Measurements from ENCODE around the gene SLC22A31. TPM values are rescaled to one million over a fixed set of nuclear protein-coding genes. Genes with fewer than 3 reads are reported as not detected.

SLC22A31 gene
- total and polyA plus RNA-seq, 2 experiments from 2014 or later = 2.1 to 13.8 TPM

GRCh38 chr16:89232107-89232506 is 31.8 kb upstream of the SLC22A31 start:
- no peaks in the 10 kb centered on the region for H3K4me1 Mint-ChIP-seq
- peaks cover 25% of the 10 kb centered on the region for H3K36me3 ChIP-seq (ENCODE audit: insufficient read depth)
- no peak overlapping the region for H2AFZ ChIP-seq
- no peak overlapping the region for H3K27ac Mint-ChIP-seq
- peaks cover 86% of the 10 kb centered on the region for H3K36me3 Mint-ChIP-seq (ENCODE audit: low read depth)
- no peaks in the 10 kb centered on the region for H3K9me2 ChIP-seq (ENCODE audit: insufficient read depth)
- H3K27me3 ChIP-seq (ENCODE audit: insufficient read depth) = no peaks in the 10 kb centered on the region
- H3K4me1 ChIP-seq (ENCODE audit: insufficient read depth) = no peaks in the 10 kb centered on the region
- H3K79me2 ChIP-seq (replicated peaks; ENCODE audit: insufficient read depth) = no peaks in the 10 kb centered on the region
- ATAC-seq (no peak), DNase-seq (ENCODE audit: low spot score) (no peak)
- H3F3A ChIP-seq (replicated peaks; ENCODE audit: low read depth) = 0 out of 2 replicates have a peak, but pooled peaks cover 4% of the 10 kb centered on the region
- no peak overlapping the region for H3K4me2 ChIP-seq
- peaks cover 6% of the 10 kb centered on the region for H3K27me3 Mint-ChIP-seq (ENCODE audit: insufficient read depth, low read depth, poor library complexity)
- H3K9me3 Mint-ChIP-seq = peaks cover 63% of the 10 kb centered on the region
- 0 out of 2 replicates have a peak, but pooled peaks cover 2% of the 10 kb centered on the region for H4K20me1 ChIP-seq (replicated peaks; ENCODE audit: insufficient read depth)
- H3K4me3 ChIP-seq = no peak overlapping the region
- no peak overlapping the region for H3K4me3 Mint-ChIP-seq
- no peak for TF ChIP-seq STAT1 (IDR thresholded peaks at IDR 0.05; ENCODE audit: unreplicated experiment)
- no peak for TF ChIP-seq ZNF114 (CRISPR knock-in tag; IDR thresholded peaks at IDR 0.05)
- no peak for TF ChIP-seq ETS1 (IDR thresholded peaks at IDR 0.05)
- TF ChIP-seq EZH2 (IDR thresholded peaks at IDR 0.05; ENCODE audit: low read depth, unreplicated experiment) = no peak
- TF ChIP-seq EZH2phosphoT487 (IDR thresholded peaks at IDR 0.05; ENCODE audit: unreplicated experiment) = no peak
- TF ChIP-seq CTCF (conservative IDR thresholded peaks at IDR 0.05; ENCODE audit: low read depth in 2 of 2) = no peak
- TF ChIP-seq, protein P1, sequence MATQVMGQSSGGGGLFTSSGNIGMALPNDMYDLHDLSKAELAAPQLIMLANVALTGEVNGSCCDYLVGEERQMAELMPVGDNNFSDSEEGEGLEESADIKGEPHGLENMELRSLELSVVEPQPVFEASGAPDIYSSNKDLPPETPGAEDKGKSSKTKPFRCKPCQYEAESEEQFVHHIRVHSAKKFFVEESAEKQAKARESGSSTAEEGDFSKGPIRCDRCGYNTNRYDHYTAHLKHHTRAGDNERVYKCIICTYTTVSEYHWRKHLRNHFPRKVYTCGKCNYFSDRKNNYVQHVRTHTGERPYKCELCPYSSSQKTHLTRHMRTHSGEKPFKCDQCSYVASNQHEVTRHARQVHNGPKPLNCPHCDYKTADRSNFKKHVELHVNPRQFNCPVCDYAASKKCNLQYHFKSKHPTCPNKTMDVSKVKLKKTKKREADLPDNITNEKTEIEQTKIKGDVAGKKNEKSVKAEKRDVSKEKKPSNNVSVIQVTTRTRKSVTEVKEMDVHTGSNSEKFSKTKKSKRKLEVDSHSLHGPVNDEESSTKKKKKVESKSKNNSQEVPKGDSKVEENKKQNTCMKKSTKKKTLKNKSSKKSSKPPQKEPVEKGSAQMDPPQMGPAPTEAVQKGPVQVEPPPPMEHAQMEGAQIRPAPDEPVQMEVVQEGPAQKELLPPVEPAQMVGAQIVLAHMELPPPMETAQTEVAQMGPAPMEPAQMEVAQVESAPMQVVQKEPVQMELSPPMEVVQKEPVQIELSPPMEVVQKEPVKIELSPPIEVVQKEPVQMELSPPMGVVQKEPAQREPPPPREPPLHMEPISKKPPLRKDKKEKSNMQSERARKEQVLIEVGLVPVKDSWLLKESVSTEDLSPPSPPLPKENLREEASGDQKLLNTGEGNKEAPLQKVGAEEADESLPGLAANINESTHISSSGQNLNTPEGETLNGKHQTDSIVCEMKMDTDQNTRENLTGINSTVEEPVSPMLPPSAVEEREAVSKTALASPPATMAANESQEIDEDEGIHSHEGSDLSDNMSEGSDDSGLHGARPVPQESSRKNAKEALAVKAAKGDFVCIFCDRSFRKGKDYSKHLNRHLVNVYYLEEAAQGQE (IDR thresholded peaks at IDR 0.05; ENCODE audit: unreplicated experiment) = no peak
- no peak for TF ChIP-seq NANOG (IDR thresholded peaks at IDR 0.05; ENCODE audit: borderline replicate concordance)
- no peak for TF ChIP-seq CREB1 (CRISPR knock-in tag; IDR thresholded peaks at IDR 0.05; ENCODE audit: low read depth)
- no peak for TF ChIP-seq ZNF462 (CRISPR knock-in tag; IDR thresholded peaks at IDR 0.05)
- no peak for TF ChIP-seq POLR2AphosphoS5 (IDR thresholded peaks at IDR 0.05; ENCODE audit: low read depth)
- no peak for TF ChIP-seq JUNB (IDR thresholded peaks at IDR 0.05; ENCODE audit: unreplicated experiment)
- TF ChIP-seq ZNF331 (CRISPR knock-in tag; IDR thresholded peaks at IDR 0.05; ENCODE audit: low read depth) = no peak
- no peak overlapping the region for H3K27ac ChIP-seq (ENCODE audit: low read depth)

Data from GM23338 (cell line).